ENCODE results near the gene THSD4. TPM values are rescaled to one million over a fixed set of nuclear protein-coding genes. Genes with fewer than 3 reads are reported as not detected.
"Not testable (repeated sequence)": the region's sequence is repeated elsewhere in the genome, so short reads cannot be mapped to it uniquely, and the experiment has no call there.

The THSD4 gene
- total RNA-seq, 1 donor from 2014 or later, result 116 TPM

- intact Hi-C loops (cut with DNase I), result loop anchor here (5.0 kb wide), 1 partner anchor 67 kb away; no protein-coding TSS in a partner anchor
- no peak for DNase-seq (ENCODE audit: low spot score)
Measured at GRCh38 chr15:71294911-71295602, 179.8 kb downstream of the THSD4 start.

DNA sequence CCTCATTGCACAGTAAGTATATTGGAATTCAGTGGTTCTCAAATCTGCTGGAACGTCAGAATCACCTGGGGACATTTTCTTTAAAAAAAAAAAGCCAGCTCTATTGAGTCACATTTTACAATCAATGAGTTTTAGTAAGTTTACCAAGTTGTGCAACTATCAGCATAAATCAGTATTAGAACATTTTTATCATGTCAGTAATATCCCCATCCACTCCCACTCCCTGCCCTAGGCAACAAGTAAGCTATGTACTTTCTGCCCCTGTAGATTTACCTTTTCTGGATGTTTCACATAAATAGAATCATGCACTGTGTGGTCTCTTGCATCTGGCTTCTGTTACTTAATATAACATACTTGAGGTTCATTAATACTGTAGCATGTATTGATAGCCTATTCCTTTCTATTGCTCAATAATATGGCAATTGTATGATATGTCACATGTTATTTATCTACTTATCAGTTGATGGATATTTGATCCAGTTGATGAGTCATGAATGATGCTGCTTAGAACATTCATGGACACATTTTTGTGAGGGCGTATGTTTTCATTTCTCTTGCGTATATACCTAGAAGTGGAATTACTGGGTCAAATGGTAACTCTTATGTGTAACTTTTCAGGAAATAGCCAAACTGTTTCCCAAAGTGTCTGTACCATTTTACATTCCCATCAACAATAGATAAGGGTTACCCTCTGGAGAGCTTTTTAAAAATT is 180.5 kb downstream of the THSD4 start:
- DNase-seq (ENCODE audit: low spot score), result no peak
- intact Hi-C loops (cut with DNase I), result loop anchor here (5.0 kb wide), 1 partner anchor 67 kb away; no protein-coding TSS in a partner anchor

DNA sequence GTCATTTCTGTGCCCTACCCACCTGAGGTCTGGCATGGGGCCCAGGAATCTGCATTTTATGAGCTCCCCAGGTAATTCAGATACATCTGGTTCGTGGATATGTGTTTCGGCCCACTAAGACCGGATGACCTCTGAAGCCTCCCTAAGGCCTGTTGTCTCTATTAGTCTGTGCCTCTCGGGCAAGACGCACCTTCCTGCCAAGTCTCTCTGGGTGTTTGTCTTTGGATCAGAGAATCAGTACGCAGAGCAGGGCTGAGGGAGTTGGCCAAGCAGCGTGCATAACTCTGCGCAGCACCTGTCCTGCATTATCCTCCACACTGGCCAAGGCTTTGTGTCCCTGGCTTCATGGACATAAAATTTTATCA is 181.0 kb downstream of the THSD4 start:
- DNase-seq (ENCODE audit: low spot score), result no peak
- intact Hi-C loops (cut with DNase I), result loop anchor here (5.0 kb wide), 1 partner anchor 66 kb away; no protein-coding TSS in a partner anchor

DNA sequence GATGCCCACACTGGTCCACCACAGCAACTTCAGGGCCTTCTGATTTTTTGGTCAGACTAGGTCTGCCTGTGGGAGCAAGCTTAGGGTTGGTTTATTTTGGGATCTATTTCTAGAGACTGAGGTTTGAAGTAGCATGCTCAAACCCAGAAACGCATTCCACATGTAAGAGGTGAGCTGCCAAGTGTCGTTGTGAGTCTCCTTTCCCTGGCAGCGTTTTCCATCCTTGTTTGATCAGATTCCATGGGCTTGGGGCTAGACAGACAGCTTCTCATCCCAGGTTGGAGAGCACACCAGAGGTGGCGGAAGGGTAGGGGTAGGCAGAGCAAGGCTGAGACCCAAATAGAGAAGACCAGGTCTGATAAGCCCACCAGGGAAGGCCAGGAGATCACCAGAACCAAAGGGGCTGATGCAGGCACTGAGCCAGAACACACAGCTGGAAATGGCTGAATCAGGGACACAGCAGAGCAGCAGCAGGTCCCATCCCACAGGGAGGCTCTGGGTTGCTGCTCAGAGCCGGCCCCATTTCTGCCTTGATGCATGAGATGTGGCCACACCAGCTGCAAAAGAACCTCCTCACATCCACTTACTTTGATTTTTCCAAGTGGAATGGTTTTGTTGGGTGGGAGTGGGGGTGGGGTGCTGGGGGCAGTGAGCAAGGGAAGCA is 186.8 kb downstream of the THSD4 start:
- intact Hi-C loops (cut with DNase I), result no loop called here
- no peak for DNase-seq (ENCODE audit: low spot score)

DNA sequence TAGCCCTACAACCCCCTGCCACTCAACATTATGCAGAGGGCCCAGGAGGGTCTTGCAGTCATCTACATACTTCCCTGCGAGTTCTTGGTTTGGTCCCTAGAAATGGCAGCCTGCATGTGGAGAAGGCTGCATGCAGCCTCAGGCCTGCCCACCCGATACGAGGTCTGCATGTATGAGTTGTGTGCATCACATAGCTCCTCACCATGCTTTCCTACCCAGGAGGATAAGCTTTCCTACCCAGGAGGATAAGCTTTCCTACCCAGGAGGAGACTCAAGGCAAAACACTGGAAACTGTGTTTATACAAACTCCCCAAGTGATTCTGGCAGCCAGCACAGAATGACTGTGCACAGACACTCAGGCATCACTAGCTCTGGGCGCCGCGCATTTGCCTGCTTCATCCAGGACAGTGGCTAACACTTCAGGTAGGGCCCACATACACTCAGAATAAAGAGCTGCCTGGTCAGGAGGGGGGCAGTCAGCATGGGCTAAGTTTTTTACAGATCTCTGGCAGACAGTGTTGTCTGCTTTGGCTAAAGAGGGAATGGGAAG is 187.7 kb downstream of the THSD4 start:
- intact Hi-C loops (cut with DNase I), result no loop called here
- no peak for DNase-seq (ENCODE audit: low spot score)

DNA sequence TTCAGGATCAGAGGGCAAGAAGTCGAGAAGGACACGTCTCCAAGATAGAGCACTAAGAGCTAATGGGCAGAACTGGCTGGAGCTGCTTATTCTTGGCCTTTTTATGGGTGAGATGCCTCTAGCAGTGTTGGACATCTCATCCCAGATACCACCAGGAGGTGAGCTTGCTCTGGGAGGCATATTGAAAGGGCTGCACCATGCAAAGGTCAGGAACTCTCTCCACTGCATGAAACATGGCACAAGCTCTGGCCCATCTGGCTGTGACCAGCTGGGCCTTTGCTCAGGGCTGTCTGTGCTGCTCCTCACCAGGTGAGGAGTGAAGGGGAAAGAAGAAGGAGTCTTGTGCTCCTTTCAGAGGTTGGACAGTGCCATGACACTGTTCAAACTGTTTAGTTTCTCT is 188.7 kb downstream of the THSD4 start:
- intact Hi-C loops (cut with DNase I), result no loop called here
- no peak for DNase-seq (ENCODE audit: low spot score)

GRCh38 chr15:71304681-71305080 is 189.4 kb downstream of the THSD4 start:
- intact Hi-C loops (cut with DNase I), result no loop called here
- no peak for DNase-seq (ENCODE audit: low spot score)

- no peak for DNase-seq (ENCODE audit: low spot score)
- intact Hi-C loops (cut with DNase I), result no loop called here
Measured at GRCh38 chr15:71306538-71306937, 191.3 kb downstream of the THSD4 start.

DNA sequence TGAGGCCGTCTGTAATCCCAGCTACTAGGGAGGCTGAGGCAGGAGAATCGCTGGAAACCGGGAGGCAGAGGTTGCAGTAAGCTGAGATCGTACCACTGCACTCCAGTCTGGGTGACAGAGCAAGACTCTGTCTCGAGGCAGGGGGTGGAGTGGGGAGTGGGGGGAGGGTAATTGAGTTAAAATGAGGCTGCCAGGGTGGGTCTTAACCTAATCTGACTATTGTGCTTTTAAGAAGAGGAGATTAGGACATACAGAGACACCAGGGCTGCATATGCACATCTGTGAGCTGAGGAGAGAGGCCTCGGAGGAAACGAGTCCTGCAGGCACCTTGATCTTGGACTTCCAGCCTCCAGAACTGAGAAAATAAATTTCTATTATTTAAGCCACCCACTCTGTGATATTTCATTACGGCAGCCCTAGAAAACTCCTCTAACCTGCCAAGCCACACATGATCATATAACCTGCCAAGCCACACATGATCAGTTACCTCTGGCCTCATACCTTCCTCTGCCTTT is 197.0 kb downstream of the THSD4 start:
- intact Hi-C loops (cut with DNase I), result no loop called here
- DNase-seq (ENCODE audit: low spot score), result no peak

- DNase-seq (ENCODE audit: low spot score), result no peak
- intact Hi-C loops (cut with DNase I), result no loop called here
Measured at GRCh38 chr15:71312731-71313460, 197.6 kb downstream of the THSD4 start.

DNA sequence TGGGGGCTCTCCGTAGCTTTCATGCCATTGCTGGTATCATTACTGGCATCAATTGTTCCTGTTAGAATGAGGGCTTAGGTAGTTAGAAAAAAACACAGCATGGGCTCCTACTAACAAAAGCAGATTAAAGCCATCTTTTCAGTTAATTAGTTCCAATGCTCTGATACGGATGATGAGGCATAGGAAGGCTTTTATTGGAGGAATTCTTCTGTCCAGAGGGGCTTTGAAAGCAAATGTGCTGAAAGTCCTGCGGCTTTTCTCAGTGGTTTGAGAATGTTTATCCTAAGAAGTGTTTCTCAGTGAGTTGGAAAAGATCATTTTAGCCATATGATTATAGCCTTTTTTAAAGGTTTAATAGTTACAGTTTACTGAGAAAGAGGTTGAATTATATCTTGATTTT is 198.5 kb downstream of the THSD4 start:
- intact Hi-C loops (cut with DNase I), result no loop called here
- no peak for DNase-seq (ENCODE audit: low spot score)

- no peak for DNase-seq (ENCODE audit: low spot score)
- intact Hi-C loops (cut with DNase I), result no loop called here
Measured at GRCh38 chr15:71314956-71315537, 199.8 kb downstream of the THSD4 start.

GRCh38 chr15:71316911-71317310 is 201.6 kb downstream of the THSD4 start:
- no peak for DNase-seq (ENCODE audit: low spot score)
- intact Hi-C loops (cut with DNase I), result no loop called here

DNA sequence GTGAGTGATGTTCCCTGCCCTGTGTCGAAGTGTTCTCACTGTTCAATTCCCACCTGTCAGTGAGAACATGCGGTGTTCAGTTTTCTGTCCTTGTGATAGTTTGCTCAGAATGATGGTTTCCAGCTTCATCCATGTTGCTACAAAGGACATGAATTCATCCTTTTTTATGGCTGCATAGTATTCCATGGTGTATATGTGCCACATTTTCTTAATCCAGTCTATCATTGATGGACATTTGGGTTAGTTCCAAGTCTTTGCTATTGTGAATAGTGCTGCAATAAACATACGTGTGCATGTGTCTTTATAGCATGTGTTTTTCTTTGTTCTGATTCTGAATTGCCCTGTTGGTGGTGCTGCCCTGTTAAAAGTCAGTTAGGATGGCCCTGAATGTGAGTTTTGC is 204.2 kb downstream of the THSD4 start:
- DNase-seq (ENCODE audit: low spot score); intact Hi-C loops (cut with DNase I): not testable (repeated sequence)

- intact Hi-C loops (cut with DNase I), result no loop called here
Measured at GRCh38 chr15:71319935-71320334, 204.7 kb downstream of the THSD4 start.

GRCh38 chr15:71323082-71323481 is 207.8 kb downstream of the THSD4 start:
- no peak for DNase-seq (ENCODE audit: low spot score)
- intact Hi-C loops (cut with DNase I), result no loop called here

More at GRCh38 chr15:71319935-71320334, 204.7 kb downstream of the THSD4 start:
- DNase-seq (ENCODE audit: low spot score), result no peak

DNA sequence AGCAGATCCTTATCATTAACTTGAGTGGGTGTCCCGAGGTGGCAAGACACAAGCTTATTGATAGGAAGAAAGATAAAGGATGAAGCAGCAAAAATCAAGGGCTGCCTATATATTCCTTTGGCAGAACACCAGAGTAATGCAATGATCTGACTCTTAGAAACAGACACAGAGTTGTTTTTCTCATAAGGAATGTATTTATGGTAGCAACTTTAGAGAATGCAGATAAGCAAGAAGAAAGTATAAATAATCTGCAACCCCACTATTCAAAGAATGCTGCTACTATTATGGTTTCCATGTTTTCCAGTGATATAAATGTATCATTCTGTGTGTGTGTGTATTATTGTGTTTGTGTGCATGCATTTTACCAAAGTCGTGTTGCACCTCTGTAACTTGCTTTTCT is 208.3 kb downstream of the THSD4 start:
- intact Hi-C loops (cut with DNase I), result no loop called here
- no peak for DNase-seq (ENCODE audit: low spot score)

- intact Hi-C loops (cut with DNase I), result no loop called here
- DNase-seq (ENCODE audit: low spot score), result no peak
Measured at GRCh38 chr15:71325481-71325880, 210.2 kb downstream of the THSD4 start.

DNA sequence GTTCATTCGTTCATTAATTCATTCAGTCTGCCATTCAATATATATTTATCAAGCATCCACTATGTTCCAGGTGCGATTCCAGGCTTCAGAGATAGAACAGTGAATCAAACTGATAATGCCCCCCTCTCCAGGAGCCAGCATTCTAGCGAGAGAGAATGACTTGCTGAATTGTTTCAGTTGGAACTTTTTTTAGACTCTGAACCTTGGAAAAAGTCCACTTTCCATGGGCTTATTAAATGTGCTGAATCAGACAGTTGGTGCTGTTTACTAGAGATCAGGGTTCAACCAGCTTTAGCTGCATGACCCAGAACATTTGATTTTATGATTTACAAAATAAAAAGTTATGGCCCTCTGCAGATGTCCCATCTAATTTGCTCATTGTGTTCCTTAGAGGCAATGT is 213.2 kb downstream of the THSD4 start:
- intact Hi-C loops (cut with DNase I), result no loop called here

More for the DNA sequence above, 213.2 kb downstream of the THSD4 start:
- no peak for DNase-seq (ENCODE audit: low spot score)

Measured in cardiac septum (tissue), 1 donor.